CD4-positive, CD25-positive, alpha-beta regulatory T cell (primary cell): ENCODE measurements around the gene DPM3. TPM values are rescaled to one million over a fixed set of nuclear protein-coding genes. Genes with fewer than 3 reads are reported as not detected.
"Not testable (repeated sequence)": the region's sequence is repeated elsewhere in the genome, so short reads cannot be mapped to it uniquely, and the experiment has no call there.

ENCODE experiments used
- ATAC-seq, 2 donors: fragments of 150-1000 bp; cut with Tn5 transposase; one replicate each; pipeline ENCODE4 v1.10.0; 2021; ENCODE audit warnings: low read depth in 2 of 2, moderate number of reproducible peaks in 2 of 2, moderate library complexity in 1 of 2
- DNase-seq, 3 donors: peaks; one replicate each; pipeline versions ENCODE4 v3.0.0 to v3.0.0-alpha.2; 2012 to 2022; ENCODE audit warnings: mixed read lengths in 1 of 3
- H3K27ac ChIP-seq: one replicate; pipeline ENCODE4 v1.7.0; 2013; ENCODE audit warnings: mild to moderate bottlenecking, low read length; ENCODE audit not compliant: insufficient read depth, poor library complexity, severe bottlenecking
- H3K27me3 ChIP-seq: one replicate; pipeline ENCODE4 v1.7.0; 2013; ENCODE audit warnings: low read length; ENCODE audit not compliant: control insufficient read depth, insufficient read depth
- H3K36me3 ChIP-seq: one replicate; pipeline ENCODE4 v1.7.0; 2013; ENCODE audit warnings: mild to moderate bottlenecking, low read length, moderate library complexity; ENCODE audit not compliant: control insufficient read depth, insufficient read depth
- H3K4me1 ChIP-seq: 2 replicates; pipeline ENCODE4 v1.7.0; 2013; ENCODE audit warnings: mild to moderate bottlenecking, low read length; ENCODE audit not compliant: insufficient read depth, control insufficient read depth, poor library complexity, severe bottlenecking
- H3K4me3 ChIP-seq: one replicate; pipeline ENCODE4 v1.7.0; 2013; ENCODE audit warnings: low read depth, mild to moderate bottlenecking, low read length, moderate library complexity
- H3K9me3 ChIP-seq, 2 experiments: 1 replicate in 1 of 2; 2 replicates in 1 of 2; pipeline ENCODE4 v1.7.0; 2013; ENCODE audit warnings: low read length in 2 of 2, mild to moderate bottlenecking in 1 of 2, moderate library complexity in 1 of 2; ENCODE audit not compliant: control insufficient read depth in 2 of 2
- H3K27ac Mint-ChIP-seq, 3 donors: one replicate each; pipeline ENCODE4 v1.8.0; 2020 to 2022; ENCODE audit warnings: mild to moderate bottlenecking in 3 of 3, mixed read lengths in 3 of 3, moderate library complexity in 2 of 3
- H3K27me3 Mint-ChIP-seq: one replicate; pipeline ENCODE4 v1.8.0; 2022; ENCODE audit warnings: mild to moderate bottlenecking, mixed read lengths
- H3K36me3 Mint-ChIP-seq: one replicate; pipeline ENCODE4 v1.8.0; 2020; ENCODE audit warnings: mixed read lengths
- H3K4me1 Mint-ChIP-seq, 4 donors: one replicate each; pipeline ENCODE4 v1.8.0; 2020 to 2022; ENCODE audit warnings: mixed read lengths in 4 of 4, mild to moderate bottlenecking in 1 of 4
- H3K4me3 Mint-ChIP-seq, 4 donors: one replicate each; pipeline ENCODE4 v1.8.0; 2020 to 2022; ENCODE audit warnings: mild to moderate bottlenecking in 4 of 4, mixed read lengths in 4 of 4, moderate library complexity in 3 of 4
- H3K9me3 Mint-ChIP-seq, 7 donors: one replicate each; pipeline ENCODE4 v1.8.0; 2020 to 2022; ENCODE audit warnings: mixed read lengths in 7 of 7, mild to moderate bottlenecking in 3 of 7, moderate library complexity in 2 of 7
- polyA plus RNA-seq, 4 donors: library from polyadenylated mRNA; unstranded; fragments of 300-500 nt; fragmentation: Illumina TruSeq; gene quantifications; one replicate each; pipeline ENCODE4 v1.2.3, GENCODE V29; 2021
- total RNA-seq: library from RNA; stranded (reverse); gene quantifications from one replicate; pipeline ENCODE4 v1.2.3, GENCODE V29; 2022

The DPM3 gene
- total RNA-seq (28.1 TPM), polyA plus RNA-seq (100 to 1,000 TPM in 3 of 4 donors, 10 to 100 TPM in 1; 98.3 to 116 (median 101) TPM)

GRCh38 chr1:155139895-155140629 lies at the start of gene DPM3:
Gene DPM3, minus strand, starts transcription at chr1:155140531. Its CDS starts 291 bp downstream, at chr1:155140240.
- peak within 1 kb of the TSS; percentile 95 to 99 (median 96) for H3K4me3 Mint-ChIP-seq
- no peaks in the 10 kb centered on the region for H3K9me3 ChIP-seq
- peaks cover 6 to 49% (median 29%) of the 10 kb centered on the region in 4 donors for H3K4me1 Mint-ChIP-seq
- peak within 1 kb of the TSS; percentile 93 for H3K4me3 ChIP-seq
- H3K27me3 ChIP-seq, result peaks cover 6% of the 10 kb centered on the region
- no peaks in the 10 kb centered on the region for H3K36me3 Mint-ChIP-seq
- no peaks in the 10 kb centered on the region for H3K9me3 Mint-ChIP-seq
- H3K36me3 ChIP-seq, result no peaks in the 10 kb centered on the region
- H3K27me3 Mint-ChIP-seq, result peaks cover 16% of the 10 kb centered on the region
- H3K27ac Mint-ChIP-seq, result peak within 1 kb of the TSS; percentile 96 to 98 (median 97)
- peaks cover 29% of the 10 kb centered on the region for H3K4me1 ChIP-seq
- peak; percentile 86 to 93 (median 86) for DNase-seq
- peak; percentile 71 to 74 for ATAC-seq
- H3K27ac ChIP-seq, result peak within 1 kb of the TSS; percentile 79

GRCh38 chr1:155189926-155190325 lies 49.6 kb upstream of the DPM3 start:
- H3K9me3 Mint-ChIP-seq, H3K27ac ChIP-seq, H3K36me3 Mint-ChIP-seq, H3K36me3 ChIP-seq, H3K27me3 Mint-ChIP-seq, ATAC-seq, H3K27me3 ChIP-seq, H3K4me3 Mint-ChIP-seq, H3K4me3 ChIP-seq, H3K9me3 ChIP-seq, H3K27ac Mint-ChIP-seq, DNase-seq: not testable (repeated sequence)
- peaks cover 0 to 32% (median 21%) of the 10 kb centered on the region in 4 donors for H3K4me1 Mint-ChIP-seq
- H3K4me1 ChIP-seq, result peaks cover 28% of the 10 kb centered on the region

GRCh38 chr1:155188268-155188667 lies 47.9 kb upstream of the DPM3 start:
- H3K27me3 ChIP-seq, result no peaks in the 10 kb centered on the region
- Mint-ChIP-seq H3K9me3 (no peaks in the 10 kb centered on the region), H3K27ac (peak overlapping the region; percentile 80 to 96 (median 82)), H3K4me3 (peak overlapping the region in 2 of 4 donors; percentile 41 to 74), H3K4me1 (peaks cover 0 to 17% (median 11%) of the 10 kb centered on the region in 4 donors), H3K36me3 (peaks cover 8% of the 10 kb centered on the region), H3K27me3 (no peaks in the 10 kb centered on the region)
- no peak overlapping the region for H3K4me3 ChIP-seq
- H3K9me3 ChIP-seq, result no peaks in the 10 kb centered on the region
- H3K36me3 ChIP-seq, result no peaks in the 10 kb centered on the region
- no peak for ATAC-seq
- no peak for DNase-seq
- peaks cover 11% of the 10 kb centered on the region for H3K4me1 ChIP-seq
- no peak overlapping the region for H3K27ac ChIP-seq

GRCh38 chr1:155187456-155187891 lies 47.1 kb upstream of the DPM3 start:
- Histone ChIP-seq H3K9me3 (no peaks in the 10 kb centered on the region), H3K4me3 (no peak overlapping the region), H3K27me3 (no peaks in the 10 kb centered on the region), H3K27ac (no peak overlapping the region), H3K4me1 (peaks cover 4% of the 10 kb centered on the region), H3K36me3 (no peaks in the 10 kb centered on the region)
- Mint-ChIP-seq H3K27me3 (no peaks in the 10 kb centered on the region), H3K9me3 (no peaks in the 10 kb centered on the region), H3K4me3 (peak overlapping the region in 1 of 4 donors; percentile 58), H3K4me1 (peaks cover 0 to 11% (median 8%) of the 10 kb centered on the region in 4 donors), H3K27ac (peak overlapping the region in 1 of 3 donors; percentile 20), H3K36me3 (peaks cover 10% of the 10 kb centered on the region)
- DNase-seq (no peak), ATAC-seq (no peak)

GRCh38 chr1:155186794-155187455 lies 46.6 kb upstream of the DPM3 start:
- no peaks in the 10 kb centered on the region for H3K36me3 ChIP-seq
- no peaks in the 10 kb centered on the region for H3K4me1 ChIP-seq
- Mint-ChIP-seq H3K4me3 (peak overlapping the region in 1 of 4 donors; percentile 10), H3K36me3 (peaks cover 10% of the 10 kb centered on the region), H3K27ac (peak overlapping the region in 1 of 3 donors; percentile 20), H3K9me3 (no peaks in the 10 kb centered on the region), H3K27me3 (no peaks in the 10 kb centered on the region), H3K4me1 (peaks cover 0 to 8% (median 5%) of the 10 kb centered on the region in 4 donors)
- no peak overlapping the region for H3K4me3 ChIP-seq
- H3K27ac ChIP-seq, result no peak overlapping the region
- DNase-seq (no peak), ATAC-seq (no peak)
- no peaks in the 10 kb centered on the region for H3K9me3 ChIP-seq
- no peaks in the 10 kb centered on the region for H3K27me3 ChIP-seq

GRCh38 chr1:155186067-155186793 lies 45.9 kb upstream of the DPM3 start:
- DNase-seq (no peak), ATAC-seq (no peak)
- Mint-ChIP-seq H3K9me3 (no peaks in the 10 kb centered on the region), H3K4me1 (peaks cover 0 to 8% (median 5%) of the 10 kb centered on the region in 4 donors), H3K4me3 (peak overlapping the region in 1 of 4 donors; percentile 10), H3K27ac (no peak overlapping the region), H3K36me3 (peaks cover 10% of the 10 kb centered on the region), H3K27me3 (no peaks in the 10 kb centered on the region)
- no peaks in the 10 kb centered on the region for H3K27me3 ChIP-seq
- no peaks in the 10 kb centered on the region for H3K4me1 ChIP-seq
- no peaks in the 10 kb centered on the region for H3K9me3 ChIP-seq
- H3K27ac ChIP-seq, result no peak overlapping the region
- H3K36me3 ChIP-seq, result no peaks in the 10 kb centered on the region
- no peak overlapping the region for H3K4me3 ChIP-seq

- H3K4me1 ChIP-seq, result no peaks in the 10 kb centered on the region
- peaks cover 10% of the 10 kb centered on the region for H3K36me3 Mint-ChIP-seq
- H3K4me3 ChIP-seq, result no peak overlapping the region
- no peaks in the 10 kb centered on the region for H3K27me3 Mint-ChIP-seq
- DNase-seq (no peak), ATAC-seq (no peak)
- no peaks in the 10 kb centered on the region for H3K36me3 ChIP-seq
- H3K4me3 Mint-ChIP-seq, result no peak overlapping the region
- H3K27ac Mint-ChIP-seq, result no peak overlapping the region
- peaks cover 0 to 8% (median 5%) of the 10 kb centered on the region in 4 donors for H3K4me1 Mint-ChIP-seq
- H3K27me3 ChIP-seq, result no peaks in the 10 kb centered on the region
- no peaks in the 10 kb centered on the region for H3K9me3 ChIP-seq
- H3K9me3 Mint-ChIP-seq, result no peaks in the 10 kb centered on the region
- no peak overlapping the region for H3K27ac ChIP-seq
These were observed 45.4 kb upstream of the DPM3 start for GRCh38 chr1:155185783-155186066.
